GM18861 (cell line): Measurements from ENCODE around the gene SRBD1.
A peak's percentile ranks its signal among the peaks of the same experiment; 100 is the strongest.

ENCODE experiments used
- ATAC-seq: cut with Tn5 transposase; IDR thresholded peaks from one replicate; pipeline ENCODE4 v1.9.1; 2021; ENCODE audit not compliant: unreplicated experiment

SRBD1 gene

GRCh38 chr2:45596761-45597160, 14.3 kb downstream of the SRBD1 start:
- ATAC-seq = no peak

- ATAC-seq = no peak
These were observed 15.2 kb downstream of the SRBD1 start for GRCh38 chr2:45595721-45596435.

GRCh38 chr2:45591073-45591472, 20.0 kb downstream of the SRBD1 start:
- no peak for ATAC-seq

- no peak for ATAC-seq
These were observed 22.8 kb downstream of the SRBD1 start for GRCh38 chr2:45588158-45588829.

GRCh38 chr2:45586600-45586999, 24.5 kb downstream of the SRBD1 start:
- no peak for ATAC-seq

- ATAC-seq = no peak
These were observed 25.7 kb downstream of the SRBD1 start for GRCh38 chr2:45585267-45585861.

GRCh38 chr2:45583977-45584376, 27.1 kb downstream of the SRBD1 start:
- no peak for ATAC-seq

GRCh38 chr2:45582522-45582921, 28.5 kb downstream of the SRBD1 start:
- no peak for ATAC-seq

- no peak for ATAC-seq
These were observed 32.8 kb downstream of the SRBD1 start for GRCh38 chr2:45578056-45578843.

GRCh38 chr2:45577441-45577840, 33.6 kb downstream of the SRBD1 start:
- ATAC-seq = no peak

GRCh38 chr2:45575881-45576280, 35.2 kb downstream of the SRBD1 start:
- no peak for ATAC-seq

GRCh38 chr2:45572979-45573378, 38.1 kb downstream of the SRBD1 start:
- no peak for ATAC-seq

- no peak for ATAC-seq
These were observed 39.1 kb downstream of the SRBD1 start for GRCh38 chr2:45571940-45572339.

GRCh38 chr2:45570671-45571334, 40.3 kb downstream of the SRBD1 start:
- ATAC-seq = no peak

- no peak for ATAC-seq
These were observed 42.1 kb downstream of the SRBD1 start for GRCh38 chr2:45568935-45569334.

- ATAC-seq = peak; percentile 96
These were observed 42.9 kb downstream of the SRBD1 start for GRCh38 chr2:45567974-45568789.

GRCh38 chr2:45567288-45567963, 43.6 kb downstream of the SRBD1 start:
- peak; percentile 10 for ATAC-seq

- ATAC-seq = no peak
These were observed 51.6 kb downstream of the SRBD1 start for GRCh38 chr2:45559436-45559835.

- no peak for ATAC-seq
These were observed 56.3 kb downstream of the SRBD1 start for GRCh38 chr2:45554742-45555140.
